AG10803 (cell line): Measurements from ENCODE around the gene ABCA3.

Experiments
- DNase-seq: peaks from one replicate; pipeline ENCODE4 v3.0.0; 2010; ENCODE audit warnings: low read depth
- H3K4me3 ChIP-seq: 2 replicates; pipeline ENCODE4 v1.5.1; 2011; ENCODE audit warnings: mild to moderate bottlenecking, low read length, control low read depth
- CTCF ChIP-seq: conservative IDR thresholded peaks from 2 replicates; pipeline ENCODE4 v1.5.1; 2011; ENCODE audit warnings: mild to moderate bottlenecking, low read length, control low read depth, inconsistent platforms

ABCA3 gene

GRCh38 chr16:2250652-2251295 lies 89.8 kb downstream of the ABCA3 start:
- H3K4me3 ChIP-seq: peak overlapping the region; percentile 73
- DNase-seq: peak; percentile 38
- TF ChIP-seq CTCF: no peak

- no peak for TF ChIP-seq CTCF
- DNase-seq: no peak
- no peak overlapping the region for H3K4me3 ChIP-seq
These were observed 94.1 kb downstream of the ABCA3 start for GRCh38 chr16:2246301-2246885.

DNA sequence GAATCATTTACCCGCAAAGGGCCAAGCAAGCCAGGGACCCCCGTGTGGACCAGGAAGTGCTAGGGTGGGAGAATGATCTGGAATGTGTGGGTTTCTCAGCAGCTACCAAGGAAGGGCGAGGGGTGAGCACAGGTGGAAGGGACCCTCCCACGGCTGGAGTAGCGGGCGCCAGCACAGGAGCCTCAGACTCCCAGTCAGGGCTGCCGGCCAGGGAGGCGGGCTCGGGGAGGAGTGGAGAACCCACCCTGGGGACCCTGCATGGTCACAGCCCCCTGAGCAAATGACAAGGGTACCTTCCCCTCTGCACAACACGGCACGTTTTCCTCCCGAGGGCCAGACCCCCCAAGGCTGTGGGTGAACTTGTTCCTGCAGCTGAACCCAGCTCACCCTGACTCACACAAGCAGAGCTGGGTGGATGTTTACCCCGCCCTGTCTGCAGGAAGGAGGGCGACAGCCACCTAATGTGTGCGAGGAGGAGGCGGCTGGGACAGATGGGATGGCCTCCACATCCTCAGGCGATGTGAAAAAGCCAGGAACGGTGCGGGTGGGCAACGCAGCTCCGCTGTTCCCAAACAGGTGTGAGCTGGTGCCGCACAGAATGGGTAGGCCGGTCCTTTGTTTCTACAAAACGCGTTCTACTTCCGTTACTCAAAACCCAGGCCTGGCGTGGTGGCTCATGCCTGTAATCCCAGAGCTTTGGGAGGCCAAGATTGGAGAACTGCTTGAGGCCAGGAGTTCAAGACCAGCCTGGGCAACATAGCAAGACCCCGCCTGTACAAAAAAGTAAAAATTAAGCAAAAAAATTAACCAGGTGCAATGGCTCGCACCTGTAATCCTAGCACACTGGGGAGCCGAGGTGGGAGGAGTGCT lies 95.4 kb downstream of the ABCA3 start:
- TF ChIP-seq CTCF: no peak
- DNase-seq: no peak
- no peak overlapping the region for H3K4me3 ChIP-seq

DNA sequence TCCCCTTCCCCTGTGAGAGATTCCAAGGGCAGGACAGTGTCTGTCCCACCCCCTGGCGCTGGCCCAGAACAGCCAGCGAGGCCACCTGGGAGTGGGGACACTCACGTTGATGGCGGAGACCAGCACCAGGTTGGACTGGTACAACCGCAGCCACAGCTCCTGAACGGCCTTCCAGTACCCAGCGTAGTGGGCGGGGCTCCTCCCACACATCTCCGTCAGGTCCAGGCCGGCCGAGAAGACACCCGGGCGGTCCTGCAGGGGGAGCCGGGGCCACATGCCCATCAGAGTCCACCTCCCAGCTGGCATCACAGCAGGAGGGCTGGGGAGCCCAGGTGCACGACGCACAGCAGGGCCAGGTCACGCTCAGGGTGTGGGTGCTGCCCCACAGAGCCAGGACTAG lies 96.2 kb downstream of the ABCA3 start:
- no peak overlapping the region for H3K4me3 ChIP-seq
- DNase-seq: no peak
- TF ChIP-seq CTCF: no peak

DNA sequence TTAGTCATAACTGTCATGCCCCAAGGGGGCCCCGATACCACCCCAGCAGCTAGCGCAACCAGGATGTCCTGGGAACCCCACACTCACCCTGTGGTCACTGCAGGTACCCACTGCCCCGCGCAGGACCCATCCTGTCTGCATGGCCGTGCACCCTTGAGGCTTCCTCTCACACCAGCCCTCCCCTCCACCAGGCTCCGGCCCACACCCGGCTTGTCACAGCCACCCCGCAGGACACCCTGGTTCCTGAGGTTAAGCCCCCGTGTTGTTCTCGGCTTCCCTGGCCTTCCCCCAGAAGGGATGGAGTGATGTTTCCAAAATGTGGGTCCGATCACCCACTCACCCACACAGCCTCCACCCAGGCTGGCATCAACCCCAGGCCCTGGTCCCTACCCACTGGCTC lies 96.7 kb downstream of the ABCA3 start:
- TF ChIP-seq CTCF: no peak
- H3K4me3 ChIP-seq: no peak overlapping the region
- no peak for DNase-seq

GRCh38 chr16:2243031-2243528 lies 97.4 kb downstream of the ABCA3 start:
- TF ChIP-seq CTCF: no peak
- no peak for DNase-seq
- H3K4me3 ChIP-seq: no peak overlapping the region
